ENCODE results near the gene TTC16. TPM values are rescaled to one million over a fixed set of nuclear protein-coding genes. Genes with fewer than 3 reads are reported as not detected.
A peak's percentile ranks its signal among the peaks of the same experiment; 100 is the strongest.

Gene TTC16
- total RNA-seq, 1 experiment from 2014 or later = not detected

DNA sequence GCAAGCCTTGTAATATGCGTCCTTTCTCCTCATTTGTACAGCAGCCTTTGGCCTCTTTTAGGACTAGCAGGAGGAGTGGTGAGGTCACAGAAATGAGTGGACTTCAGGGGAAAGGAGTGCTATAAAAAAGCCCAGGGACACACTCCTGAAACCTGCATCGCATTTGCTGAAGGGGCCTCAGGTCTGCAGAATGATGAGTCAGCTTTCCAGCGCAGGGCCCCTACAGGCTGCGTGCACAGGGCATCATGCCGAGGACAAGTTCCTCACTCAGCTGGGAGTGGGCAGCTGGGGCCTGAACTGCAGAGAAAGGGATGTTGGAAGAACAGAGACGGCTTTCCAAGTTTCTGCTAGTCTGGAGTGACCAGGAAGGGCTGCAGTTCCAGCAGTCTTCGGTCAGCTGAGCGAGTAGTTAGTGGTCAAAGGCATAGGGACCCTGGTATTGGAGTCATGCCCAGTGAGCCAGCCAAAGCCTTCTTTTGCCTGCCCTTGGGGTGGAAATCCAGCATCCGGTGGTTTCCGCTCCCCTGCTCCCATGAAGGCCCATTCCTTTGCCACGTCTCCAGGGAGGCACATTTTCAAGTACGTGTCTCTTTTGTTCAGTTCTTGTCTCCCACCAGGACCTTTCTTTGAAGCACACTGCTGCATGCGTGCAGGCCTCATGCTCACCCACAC lies 26.4 kb upstream of the TTC16 start (continued):
- TF ChIP-seq, protein P1, sequence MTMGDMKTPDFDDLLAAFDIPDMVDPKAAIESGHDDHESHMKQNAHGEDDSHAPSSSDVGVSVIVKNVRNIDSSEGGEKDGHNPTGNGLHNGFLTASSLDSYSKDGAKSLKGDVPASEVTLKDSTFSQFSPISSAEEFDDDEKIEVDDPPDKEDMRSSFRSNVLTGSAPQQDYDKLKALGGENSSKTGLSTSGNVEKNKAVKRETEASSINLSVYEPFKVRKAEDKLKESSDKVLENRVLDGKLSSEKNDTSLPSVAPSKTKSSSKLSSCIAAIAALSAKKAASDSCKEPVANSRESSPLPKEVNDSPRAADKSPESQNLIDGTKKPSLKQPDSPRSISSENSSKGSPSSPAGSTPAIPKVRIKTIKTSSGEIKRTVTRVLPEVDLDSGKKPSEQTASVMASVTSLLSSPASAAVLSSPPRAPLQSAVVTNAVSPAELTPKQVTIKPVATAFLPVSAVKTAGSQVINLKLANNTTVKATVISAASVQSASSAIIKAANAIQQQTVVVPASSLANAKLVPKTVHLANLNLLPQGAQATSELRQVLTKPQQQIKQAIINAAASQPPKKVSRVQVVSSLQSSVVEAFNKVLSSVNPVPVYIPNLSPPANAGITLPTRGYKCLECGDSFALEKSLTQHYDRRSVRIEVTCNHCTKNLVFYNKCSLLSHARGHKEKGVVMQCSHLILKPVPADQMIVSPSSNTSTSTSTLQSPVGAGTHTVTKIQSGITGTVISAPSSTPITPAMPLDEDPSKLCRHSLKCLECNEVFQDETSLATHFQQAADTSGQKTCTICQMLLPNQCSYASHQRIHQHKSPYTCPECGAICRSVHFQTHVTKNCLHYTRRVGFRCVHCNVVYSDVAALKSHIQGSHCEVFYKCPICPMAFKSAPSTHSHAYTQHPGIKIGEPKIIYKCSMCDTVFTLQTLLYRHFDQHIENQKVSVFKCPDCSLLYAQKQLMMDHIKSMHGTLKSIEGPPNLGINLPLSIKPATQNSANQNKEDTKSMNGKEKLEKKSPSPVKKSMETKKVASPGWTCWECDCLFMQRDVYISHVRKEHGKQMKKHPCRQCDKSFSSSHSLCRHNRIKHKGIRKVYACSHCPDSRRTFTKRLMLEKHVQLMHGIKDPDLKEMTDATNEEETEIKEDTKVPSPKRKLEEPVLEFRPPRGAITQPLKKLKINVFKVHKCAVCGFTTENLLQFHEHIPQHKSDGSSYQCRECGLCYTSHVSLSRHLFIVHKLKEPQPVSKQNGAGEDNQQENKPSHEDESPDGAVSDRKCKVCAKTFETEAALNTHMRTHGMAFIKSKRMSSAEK (CRISPR knock-in tag; IDR thresholded peaks at IDR 0.05; ENCODE audit: borderline replicate concordance) = no peak
- TF ChIP-seq SP1 (CRISPR knock-in tag; conservative IDR thresholded peaks at IDR 0.05) (no peak), ZNF263 (CRISPR knock-in tag; IDR thresholded peaks at IDR 0.05; ENCODE audit: low read depth) (no peak), SMAD3 (CRISPR knock-in tag; IDR thresholded peaks at IDR 0.05; ENCODE audit: borderline replicate concordance) (no peak)
- TF ChIP-seq, protein P2, sequence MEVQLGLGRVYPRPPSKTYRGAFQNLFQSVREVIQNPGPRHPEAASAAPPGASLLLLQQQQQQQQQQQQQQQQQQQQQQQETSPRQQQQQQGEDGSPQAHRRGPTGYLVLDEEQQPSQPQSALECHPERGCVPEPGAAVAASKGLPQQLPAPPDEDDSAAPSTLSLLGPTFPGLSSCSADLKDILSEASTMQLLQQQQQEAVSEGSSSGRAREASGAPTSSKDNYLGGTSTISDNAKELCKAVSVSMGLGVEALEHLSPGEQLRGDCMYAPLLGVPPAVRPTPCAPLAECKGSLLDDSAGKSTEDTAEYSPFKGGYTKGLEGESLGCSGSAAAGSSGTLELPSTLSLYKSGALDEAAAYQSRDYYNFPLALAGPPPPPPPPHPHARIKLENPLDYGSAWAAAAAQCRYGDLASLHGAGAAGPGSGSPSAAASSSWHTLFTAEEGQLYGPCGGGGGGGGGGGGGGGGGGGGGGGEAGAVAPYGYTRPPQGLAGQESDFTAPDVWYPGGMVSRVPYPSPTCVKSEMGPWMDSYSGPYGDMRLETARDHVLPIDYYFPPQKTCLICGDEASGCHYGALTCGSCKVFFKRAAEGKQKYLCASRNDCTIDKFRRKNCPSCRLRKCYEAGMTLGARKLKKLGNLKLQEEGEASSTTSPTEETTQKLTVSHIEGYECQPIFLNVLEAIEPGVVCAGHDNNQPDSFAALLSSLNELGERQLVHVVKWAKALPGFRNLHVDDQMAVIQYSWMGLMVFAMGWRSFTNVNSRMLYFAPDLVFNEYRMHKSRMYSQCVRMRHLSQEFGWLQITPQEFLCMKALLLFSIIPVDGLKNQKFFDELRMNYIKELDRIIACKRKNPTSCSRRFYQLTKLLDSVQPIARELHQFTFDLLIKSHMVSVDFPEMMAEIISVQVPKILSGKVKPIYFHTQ (CRISPR knock-in tag; IDR thresholded peaks at IDR 0.05) = no peak

DNA sequence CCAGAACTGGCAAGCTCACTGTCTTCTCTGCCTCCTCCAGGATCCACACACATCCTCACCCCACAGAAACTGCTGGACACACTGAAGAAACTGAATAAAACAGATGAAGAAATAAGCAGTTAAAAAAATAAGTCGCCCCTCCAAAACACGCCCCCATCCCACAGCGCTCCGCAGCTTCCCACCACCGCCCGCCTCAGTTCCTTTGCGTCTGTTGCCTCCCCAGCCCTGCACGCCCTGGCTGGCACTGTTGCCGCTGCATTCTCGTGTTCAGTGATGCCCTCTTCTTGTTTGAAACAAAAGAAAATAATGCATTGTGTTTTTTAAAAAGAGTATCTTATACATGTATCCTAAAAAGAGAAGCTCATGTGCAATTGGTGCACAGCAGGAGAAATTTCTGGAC lies 25.1 kb upstream of the TTC16 start:
- Mint-ChIP-seq H3K4me3 (no peak overlapping the region), H3K27ac (no peak overlapping the region), H3K27me3 (ENCODE audit: low read depth) (no peaks in the 10 kb centered on the region), H3K36me3 (peaks cover 24% of the 10 kb centered on the region), H3K4me1 (no peaks in the 10 kb centered on the region), H3K9me3 (peaks cover 6% of the 10 kb centered on the region)
- POLR2A ChIA-PET = no interaction called here
- ATAC-seq (no peak), DNase-seq (ENCODE audit: low spot score) (no peak)
- no peak for TF ChIP-seq ZNF317 (CRISPR knock-in tag; IDR thresholded peaks at IDR 0.05; ENCODE audit: borderline replicate concordance, low read depth)
- TF ChIP-seq, protein P3, sequence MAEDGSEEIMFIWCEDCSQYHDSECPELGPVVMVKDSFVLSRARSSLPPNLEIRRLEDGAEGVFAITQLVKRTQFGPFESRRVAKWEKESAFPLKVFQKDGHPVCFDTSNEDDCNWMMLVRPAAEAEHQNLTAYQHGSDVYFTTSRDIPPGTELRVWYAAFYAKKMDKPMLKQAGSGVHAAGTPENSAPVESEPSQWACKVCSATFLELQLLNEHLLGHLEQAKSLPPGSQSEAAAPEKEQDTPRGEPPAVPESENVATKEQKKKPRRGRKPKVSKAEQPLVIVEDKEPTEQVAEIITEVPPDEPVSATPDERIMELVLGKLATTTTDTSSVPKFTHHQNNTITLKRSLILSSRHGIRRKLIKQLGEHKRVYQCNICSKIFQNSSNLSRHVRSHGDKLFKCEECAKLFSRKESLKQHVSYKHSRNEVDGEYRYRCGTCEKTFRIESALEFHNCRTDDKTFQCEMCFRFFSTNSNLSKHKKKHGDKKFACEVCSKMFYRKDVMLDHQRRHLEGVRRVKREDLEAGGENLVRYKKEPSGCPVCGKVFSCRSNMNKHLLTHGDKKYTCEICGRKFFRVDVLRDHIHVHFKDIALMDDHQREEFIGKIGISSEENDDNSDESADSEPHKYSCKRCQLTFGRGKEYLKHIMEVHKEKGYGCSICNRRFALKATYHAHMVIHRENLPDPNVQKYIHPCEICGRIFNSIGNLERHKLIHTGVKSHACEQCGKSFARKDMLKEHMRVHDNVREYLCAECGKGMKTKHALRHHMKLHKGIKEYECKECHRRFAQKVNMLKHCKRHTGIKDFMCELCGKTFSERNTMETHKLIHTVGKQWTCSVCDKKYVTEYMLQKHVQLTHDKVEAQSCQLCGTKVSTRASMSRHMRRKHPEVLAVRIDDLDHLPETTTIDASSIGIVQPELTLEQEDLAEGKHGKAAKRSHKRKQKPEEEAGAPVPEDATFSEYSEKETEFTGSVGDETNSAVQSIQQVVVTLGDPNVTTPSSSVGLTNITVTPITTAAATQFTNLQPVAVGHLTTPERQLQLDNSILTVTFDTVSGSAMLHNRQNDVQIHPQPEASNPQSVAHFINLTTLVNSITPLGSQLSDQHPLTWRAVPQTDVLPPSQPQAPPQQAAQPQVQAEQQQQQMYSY (CRISPR knock-in tag; IDR thresholded peaks at IDR 0.05) = no peak
- CTCF ChIA-PET = interaction anchor here (0.6 to 1.0 kb wide), 4 partner anchors 17 to 187 kb away, joined by 3 to 7 read pairs (median 4); partner anchors contain the start of gene TOR2A

DNA sequence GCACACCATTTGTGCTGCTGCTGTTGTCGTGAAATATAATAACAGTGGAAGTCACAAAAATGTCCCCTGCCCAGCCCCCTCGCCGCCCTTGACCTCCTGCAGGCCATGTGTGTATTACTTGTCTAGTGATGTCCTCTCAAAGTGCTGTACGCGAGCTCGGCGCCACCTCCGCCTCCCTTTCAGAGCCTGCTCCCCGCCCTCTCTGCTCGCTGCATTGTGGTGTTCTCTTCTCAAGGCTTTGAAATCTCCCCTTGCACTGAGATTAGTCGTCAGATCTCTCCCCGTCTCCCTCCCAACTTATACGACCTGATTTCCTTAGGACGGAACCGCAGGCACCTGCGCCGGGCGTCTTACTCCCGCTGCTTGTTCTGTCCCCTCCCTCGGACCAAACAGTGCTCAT lies 23.8 kb upstream of the TTC16 start:
- H3K36me3 Mint-ChIP-seq = peaks cover 24% of the 10 kb centered on the region
- ChIA-PET POLR2A (no interaction called here), CTCF (interaction anchor here (0.6 kb wide), 1 partner anchor 67 kb away, joined by 3 read pairs; no protein-coding TSS in a partner anchor)
- no peaks in the 10 kb centered on the region for H3K27me3 Mint-ChIP-seq (ENCODE audit: low read depth)
- ATAC-seq = no peak
- no peak for DNase-seq (ENCODE audit: low spot score)
- TF ChIP-seq, protein P4, sequence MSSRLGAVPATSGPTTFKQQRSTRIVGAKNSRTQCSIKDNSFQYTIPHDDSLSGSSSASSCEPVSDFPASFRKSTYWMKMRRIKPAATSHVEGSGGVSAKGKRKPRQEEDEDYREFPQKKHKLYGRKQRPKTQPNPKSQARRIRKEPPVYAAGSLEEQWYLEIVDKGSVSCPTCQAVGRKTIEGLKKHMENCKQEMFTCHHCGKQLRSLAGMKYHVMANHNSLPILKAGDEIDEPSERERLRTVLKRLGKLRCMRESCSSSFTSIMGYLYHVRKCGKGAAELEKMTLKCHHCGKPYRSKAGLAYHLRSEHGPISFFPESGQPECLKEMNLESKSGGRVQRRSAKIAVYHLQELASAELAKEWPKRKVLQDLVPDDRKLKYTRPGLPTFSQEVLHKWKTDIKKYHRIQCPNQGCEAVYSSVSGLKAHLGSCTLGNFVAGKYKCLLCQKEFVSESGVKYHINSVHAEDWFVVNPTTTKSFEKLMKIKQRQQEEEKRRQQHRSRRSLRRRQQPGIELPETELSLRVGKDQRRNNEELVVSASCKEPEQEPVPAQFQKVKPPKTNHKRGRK (CRISPR knock-in tag; IDR thresholded peaks at IDR 0.05; ENCODE audit: borderline replicate concordance) = no peak
- TF ChIP-seq IRF2 (CRISPR knock-in tag; IDR thresholded peaks at IDR 0.05; ENCODE audit: borderline replicate concordance, low read depth) = no peak
- peaks cover 6% of the 10 kb centered on the region for H3K9me3 Mint-ChIP-seq
- H3K27ac Mint-ChIP-seq = peak overlapping the region; percentile 17; the same call in 1 of the 2 replicates
- H3K4me1 Mint-ChIP-seq = no peaks in the 10 kb centered on the region
- H3K4me3 Mint-ChIP-seq = no peak overlapping the region
